Activated naive CD8-positive, alpha-beta T cell treated with anti-CD3 and anti-CD28 coated beads, Interleukin-2, amount 10 ng/mL, durations not matched to agents 7 days and 5 days (primary cell): ENCODE data around the gene MAP7. TPM values are rescaled to one million over a fixed set of nuclear protein-coding genes. Genes with fewer than 3 reads are reported as not detected.

ENCODE experiments used
- ATAC-seq: fragments of 150-1000 bp; cut with Tn5 transposase; one replicate; pipeline ENCODE4 v1.10.0; 2021; ENCODE audit warnings: low read depth, moderate library complexity
- POLR2A ChIA-PET: fragments of 350-600 bp; sonication (Branson Sonifier 250); formaldehyde crosslinking; loops from one replicate; lab custom pipeline; 2021; ENCODE audit warnings: antibody characterized with exemption; lab: Charles Lee
- DNase-seq: peaks from one replicate; pipeline ENCODE4 v3.0.0; 2021
- H3K27ac Mint-ChIP-seq: one replicate; pipeline ENCODE4 v1.8.0; 2022; ENCODE audit warnings: mild to moderate bottlenecking, mixed read lengths
- H3K27me3 Mint-ChIP-seq: one replicate; pipeline ENCODE4 v1.8.0; 2022; ENCODE audit warnings: mild to moderate bottlenecking, moderate library complexity, mixed read lengths
- H3K36me3 Mint-ChIP-seq: one replicate; pipeline ENCODE4 v1.8.0; 2021; ENCODE audit warnings: mild to moderate bottlenecking, mixed read lengths
- H3K4me1 Mint-ChIP-seq: one replicate; pipeline ENCODE4 v1.8.0; 2021; ENCODE audit warnings: mixed read lengths
- H3K4me3 Mint-ChIP-seq: one replicate; pipeline ENCODE4 v1.8.0; 2022; ENCODE audit warnings: mild to moderate bottlenecking, moderate library complexity, mixed read lengths
- H3K9me3 Mint-ChIP-seq: one replicate; pipeline ENCODE4 v1.8.0; 2021; ENCODE audit warnings: mixed read lengths
- total RNA-seq, 2 experiments: library from RNA; stranded (reverse); gene quantifications; one replicate each; pipeline ENCODE4 v1.2.3, GENCODE V29; 2021

Gene MAP7
- total RNA-seq, 2 experiments from 2014 or later, result 0.14 to 0.48 TPM

GRCh38 chr6:136424901-136425300 lies 125.3 kb downstream of the MAP7 start:
- POLR2A ChIA-PET, result no interaction called here
- ATAC-seq, result no peak

DNA sequence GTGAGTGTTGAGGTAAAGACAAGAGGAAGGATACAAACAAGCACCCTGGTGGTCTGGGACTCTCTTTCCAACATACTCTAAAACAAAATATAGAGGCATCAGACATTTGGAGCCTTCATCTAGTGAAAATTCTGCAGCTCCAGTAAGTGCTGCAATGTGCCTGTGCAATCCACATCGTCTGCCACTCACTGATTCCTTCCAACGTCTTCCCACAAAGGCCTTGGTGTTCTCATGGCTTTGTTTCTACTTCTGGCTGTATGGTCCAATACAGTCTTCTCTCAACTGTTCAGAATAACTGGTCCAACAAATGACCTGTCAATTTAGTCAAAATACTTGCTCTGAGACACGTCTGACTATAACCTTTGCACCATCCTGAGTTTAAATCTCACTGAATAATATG lies 125.8 kb downstream of the MAP7 start:
- Mint-ChIP-seq H3K36me3 (no peaks in the 10 kb centered on the region), H3K27ac (no peak overlapping the region), H3K27me3 (peaks cover 6% of the 10 kb centered on the region), H3K4me1 (no peaks in the 10 kb centered on the region), H3K9me3 (no peaks in the 10 kb centered on the region), H3K4me3 (no peak overlapping the region)
- no peak for ATAC-seq
- no peak for DNase-seq
- POLR2A ChIA-PET, result no interaction called here

More at GRCh38 chr6:136424901-136425300, 125.3 kb downstream of the MAP7 start:
- Mint-ChIP-seq H3K9me3 (no peaks in the 10 kb centered on the region), H3K27ac (no peak overlapping the region), H3K27me3 (peaks cover 6% of the 10 kb centered on the region), H3K36me3 (no peaks in the 10 kb centered on the region), H3K4me3 (no peak overlapping the region), H3K4me1 (no peaks in the 10 kb centered on the region)
- no peak for DNase-seq

GRCh38 chr6:136421537-136422158 lies 128.6 kb downstream of the MAP7 start:
- Mint-ChIP-seq H3K27me3 (peaks cover 2% of the 10 kb centered on the region), H3K27ac (no peak overlapping the region)
- no peak for ATAC-seq

GRCh38 chr6:136420853-136421252 lies 129.4 kb downstream of the MAP7 start:
- ATAC-seq, result no peak
- H3K36me3 Mint-ChIP-seq, result no peaks in the 10 kb centered on the region
- POLR2A ChIA-PET, result no interaction called here
- H3K27ac Mint-ChIP-seq, result no peak overlapping the region
- H3K4me3 Mint-ChIP-seq, result no peak overlapping the region
- H3K27me3 Mint-ChIP-seq, result no peaks in the 10 kb centered on the region
- no peaks in the 10 kb centered on the region for H3K9me3 Mint-ChIP-seq
- no peaks in the 10 kb centered on the region for H3K4me1 Mint-ChIP-seq
- DNase-seq, result no peak

More at GRCh38 chr6:136421537-136422158, 128.6 kb downstream of the MAP7 start:
- no peak for DNase-seq
- POLR2A ChIA-PET, result no interaction called here
- no peaks in the 10 kb centered on the region for H3K9me3 Mint-ChIP-seq
- H3K4me1 Mint-ChIP-seq, result no peaks in the 10 kb centered on the region
- no peak overlapping the region for H3K4me3 Mint-ChIP-seq
- no peaks in the 10 kb centered on the region for H3K36me3 Mint-ChIP-seq

GRCh38 chr6:136415351-136416007 lies 134.7 kb downstream of the MAP7 start:
- no peaks in the 10 kb centered on the region for H3K4me1 Mint-ChIP-seq
- H3K36me3 Mint-ChIP-seq, result no peaks in the 10 kb centered on the region
- DNase-seq, result no peak
- no peak overlapping the region for H3K27ac Mint-ChIP-seq
- no peak overlapping the region for H3K4me3 Mint-ChIP-seq
- no peak for ATAC-seq
- H3K9me3 Mint-ChIP-seq, result peaks cover 2% of the 10 kb centered on the region
- POLR2A ChIA-PET, result no interaction called here
- H3K27me3 Mint-ChIP-seq, result no peaks in the 10 kb centered on the region

- peaks cover 2% of the 10 kb centered on the region for H3K9me3 Mint-ChIP-seq
- no peaks in the 10 kb centered on the region for H3K4me1 Mint-ChIP-seq
- no peak for ATAC-seq
- no peak overlapping the region for H3K4me3 Mint-ChIP-seq
- DNase-seq, result no peak
- peaks cover 15% of the 10 kb centered on the region for H3K27me3 Mint-ChIP-seq
- H3K27ac Mint-ChIP-seq, result no peak overlapping the region
- POLR2A ChIA-PET, result no interaction called here
- no peaks in the 10 kb centered on the region for H3K36me3 Mint-ChIP-seq
These were observed 137.8 kb downstream of the MAP7 start for GRCh38 chr6:136412410-136412809.

GRCh38 chr6:136411453-136412354 lies 138.5 kb downstream of the MAP7 start:
- Mint-ChIP-seq H3K9me3 (peaks cover 2% of the 10 kb centered on the region), H3K27me3 (peaks cover 15% of the 10 kb centered on the region), H3K27ac (no peak overlapping the region), H3K4me1 (no peaks in the 10 kb centered on the region), H3K36me3 (no peaks in the 10 kb centered on the region), H3K4me3 (no peak overlapping the region)
- POLR2A ChIA-PET, result no interaction called here
- DNase-seq, result no peak
- ATAC-seq, result no peak

- no peaks in the 10 kb centered on the region for H3K36me3 Mint-ChIP-seq
- peaks cover 2% of the 10 kb centered on the region for H3K9me3 Mint-ChIP-seq
- ATAC-seq (no peak), DNase-seq (no peak)
- H3K27me3 Mint-ChIP-seq, result peaks cover 15% of the 10 kb centered on the region
- POLR2A ChIA-PET, result no interaction called here
- no peak overlapping the region for H3K4me3 Mint-ChIP-seq
- no peak overlapping the region for H3K27ac Mint-ChIP-seq
- H3K4me1 Mint-ChIP-seq, result no peaks in the 10 kb centered on the region
These were observed 139.2 kb downstream of the MAP7 start for GRCh38 chr6:136411025-136411325.

DNA sequence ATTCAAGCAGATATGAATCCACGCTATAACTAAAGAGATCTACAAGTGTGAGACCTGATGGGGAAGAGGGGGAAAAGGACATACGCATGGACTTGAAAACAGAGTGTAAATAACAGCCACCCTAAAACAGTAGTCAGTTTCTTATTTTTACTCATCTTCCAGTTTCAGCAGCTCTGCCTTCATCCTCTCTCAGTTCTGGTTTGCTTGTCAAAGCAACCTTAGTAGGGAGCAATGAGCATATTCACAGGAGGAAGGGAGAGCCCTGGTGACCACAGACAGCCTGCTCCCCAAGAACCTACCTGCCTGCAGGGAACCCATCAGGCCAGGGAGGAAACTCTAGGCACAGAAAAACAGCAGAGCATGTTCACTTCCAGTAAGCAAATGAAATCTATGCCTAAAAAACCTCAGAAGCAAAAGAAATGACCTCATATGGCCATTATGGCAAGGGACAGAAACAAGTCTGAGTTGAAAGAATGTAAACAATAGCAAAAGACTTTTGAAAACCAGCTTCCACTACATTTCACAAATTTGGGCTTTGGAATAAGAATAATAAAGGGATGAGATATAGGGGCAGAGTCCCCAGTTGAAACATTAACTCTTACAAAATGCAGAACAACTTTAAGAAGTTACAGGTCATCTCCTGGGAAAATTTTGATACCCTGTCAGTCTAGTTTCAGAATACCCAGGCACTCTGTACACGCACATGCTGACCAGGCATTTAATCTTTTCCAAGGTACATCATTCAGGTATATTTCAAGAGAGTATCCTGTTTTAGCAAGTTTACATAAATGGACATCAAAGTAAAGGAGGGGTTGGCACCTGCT lies 139.8 kb downstream of the MAP7 start:
- no peaks in the 10 kb centered on the region for H3K4me1 Mint-ChIP-seq
- POLR2A ChIA-PET, result no interaction called here
- ATAC-seq (no peak), DNase-seq (no peak)
- no peak overlapping the region for H3K4me3 Mint-ChIP-seq
- H3K27ac Mint-ChIP-seq, result no peak overlapping the region
- H3K36me3 Mint-ChIP-seq, result no peaks in the 10 kb centered on the region
- peaks cover 2% of the 10 kb centered on the region for H3K9me3 Mint-ChIP-seq
- H3K27me3 Mint-ChIP-seq, result peaks cover 17% of the 10 kb centered on the region

DNA sequence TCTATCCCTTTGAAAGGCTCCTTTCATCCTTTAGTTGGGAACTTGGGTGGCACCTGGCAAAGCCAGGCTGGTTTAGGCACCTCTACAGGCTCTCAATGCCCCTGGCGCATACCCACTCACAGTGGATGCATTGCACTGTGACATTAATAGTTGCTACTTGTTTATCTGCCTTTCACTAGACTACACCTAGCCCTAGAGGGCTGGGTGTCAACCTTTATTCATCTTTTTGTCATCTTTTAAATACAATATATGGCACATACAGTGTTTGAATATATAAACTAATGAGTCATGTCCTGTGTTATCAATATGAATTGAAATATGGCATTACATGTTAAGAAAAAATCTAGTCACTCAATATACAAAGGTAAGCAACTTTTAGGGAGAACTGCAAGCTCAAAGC lies 140.6 kb downstream of the MAP7 start:
- ATAC-seq (no peak), DNase-seq (no peak)
- POLR2A ChIA-PET, result no interaction called here
- H3K36me3 Mint-ChIP-seq, result no peaks in the 10 kb centered on the region
- H3K4me3 Mint-ChIP-seq, result no peak overlapping the region
- H3K27ac Mint-ChIP-seq, result no peak overlapping the region
- peaks cover 2% of the 10 kb centered on the region for H3K9me3 Mint-ChIP-seq
- peaks cover 17% of the 10 kb centered on the region for H3K27me3 Mint-ChIP-seq
- no peaks in the 10 kb centered on the region for H3K4me1 Mint-ChIP-seq

DNA sequence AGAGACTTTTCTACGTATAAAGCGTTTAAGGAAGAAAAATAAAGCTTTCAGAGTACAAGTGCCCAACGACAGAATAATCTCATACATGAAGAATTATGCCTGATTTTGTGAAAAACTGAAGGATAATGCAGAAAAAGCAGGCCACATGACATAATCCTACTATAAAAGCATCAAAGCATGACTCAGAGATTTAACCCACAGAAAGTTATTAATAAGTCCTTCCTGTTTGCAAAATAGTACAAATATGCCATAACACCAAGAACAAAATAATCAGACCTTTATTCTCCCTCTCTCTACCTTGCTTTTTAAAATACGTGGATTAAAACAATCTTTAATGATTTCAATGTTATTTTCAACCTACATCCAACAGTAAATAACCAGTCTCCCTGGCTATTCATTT lies 142.0 kb downstream of the MAP7 start:
- Mint-ChIP-seq H3K36me3 (no peaks in the 10 kb centered on the region), H3K4me1 (no peaks in the 10 kb centered on the region), H3K9me3 (peaks cover 2% of the 10 kb centered on the region), H3K4me3 (no peak overlapping the region), H3K27ac (no peak overlapping the region), H3K27me3 (peaks cover 17% of the 10 kb centered on the region)
- POLR2A ChIA-PET, result no interaction called here
- ATAC-seq (no peak), DNase-seq (no peak)

- ATAC-seq (no peak), DNase-seq (no peak)
- Mint-ChIP-seq H3K27me3 (peaks cover 17% of the 10 kb centered on the region), H3K36me3 (no peaks in the 10 kb centered on the region), H3K9me3 (peaks cover 7% of the 10 kb centered on the region), H3K27ac (no peak overlapping the region), H3K4me1 (no peaks in the 10 kb centered on the region), H3K4me3 (no peak overlapping the region)
- POLR2A ChIA-PET, result no interaction called here
These were observed 144.7 kb downstream of the MAP7 start for GRCh38 chr6:136405420-136406029.
